OCI-LY7 (cell line): ENCODE data around the gene DHX34. TPM values are rescaled to one million over a fixed set of nuclear protein-coding genes. Genes with fewer than 3 reads are reported as not detected.

Experiments
- BruUV-seq: library from RNA; stranded (reverse); fragments of 400-500 nt; replicated peaks from 2 replicates; lab custom pipeline; 2021; lab: Mats Ljungman, UMichigan
- CTCF ChIA-PET: fragments of 300-600 bp; sonication (Branson Sonifier 250); formaldehyde crosslinking; loops from one replicate; lab custom pipeline; 2022; ENCODE audit warnings: antibody characterized with exemption; ENCODE audit not compliant: unreplicated experiment; lab: Charles Lee
- POLR2A ChIA-PET: fragments of 300-600 bp; sonication (Branson Sonifier 250); formaldehyde crosslinking; loops from one replicate; lab custom pipeline; 2022; ENCODE audit warnings: antibody characterized with exemption; lab: Charles Lee
- DNase-seq: peaks from one replicate; pipeline ENCODE4 v3.0.0-alpha.2; 2015; ENCODE audit warnings: low spot score
- H2AFZ ChIP-seq: fragments of 200-600 bp; sonication (generic), shearing (Covaris generic); 2 replicates; pipeline ENCODE4 v1.6.1; 2014; ENCODE audit warnings: mild to moderate bottlenecking, antibody characterized with exemption, low read length, moderate library complexity
- H3K27ac ChIP-seq: fragments of 200-600 bp; sonication (generic); 2 replicates; pipeline ENCODE4 v1.5.1; 2014; ENCODE audit warnings: mixed run types, low read depth, mild to moderate bottlenecking, moderate library complexity, low read length, inconsistent platforms; ENCODE audit not compliant: poor library complexity, severe bottlenecking
- H3K36me3 ChIP-seq: fragments of 200-600 bp; sonication (generic); 2 replicates; pipeline ENCODE4 v1.6.1; 2014; ENCODE audit warnings: mild to moderate bottlenecking, antibody characterized with exemption, low read length, moderate library complexity, mixed read lengths; ENCODE audit not compliant: insufficient read depth
- H3K4me1 ChIP-seq: fragments of 200-600 bp; sonication (generic); 2 replicates; pipeline ENCODE4 v1.5.1; 2014; ENCODE audit warnings: mild to moderate bottlenecking, low read length; ENCODE audit not compliant: insufficient read depth, poor library complexity, severe bottlenecking
- H3K4me2 ChIP-seq: fragments of 200-600 bp; sonication (generic); 2 replicates; pipeline ENCODE4 v1.6.1; 2014; ENCODE audit warnings: mild to moderate bottlenecking, low read length
- H3K4me3 ChIP-seq: fragments of 200-600 bp; sonication (generic); 2 replicates; pipeline ENCODE4 v1.5.1; 2014; ENCODE audit warnings: mild to moderate bottlenecking, low read depth, low read length; ENCODE audit not compliant: poor library complexity, severe bottlenecking
- H3K79me2 ChIP-seq: fragments of 200-600 bp; sonication (generic); 2 replicates; pipeline ENCODE4 v1.6.1; 2016; ENCODE audit warnings: low read depth, mild to moderate bottlenecking, low read length, moderate library complexity, mixed read lengths; ENCODE audit not compliant: insufficient read depth
- H3K9me2 ChIP-seq: fragments of 200-600 bp; sonication (generic); 2 replicates; pipeline ENCODE4 v1.6.1; 2016; ENCODE audit warnings: mild to moderate bottlenecking, low read length, mixed read lengths; ENCODE audit not compliant: insufficient read depth
- H3K9me3 ChIP-seq: fragments of 200-600 bp; sonication (generic); 2 replicates; pipeline ENCODE4 v1.6.1; 2014; ENCODE audit warnings: mild to moderate bottlenecking, mixed run types, low read length, mixed read lengths
- H4K20me1 ChIP-seq: fragments of 200-600 bp; sonication (generic); 2 replicates; pipeline ENCODE4 v1.6.1; 2014; ENCODE audit warnings: mild to moderate bottlenecking, antibody characterized with exemption, low read length, moderate library complexity, mixed read lengths; ENCODE audit not compliant: insufficient read depth
- EZH2phosphoT487 ChIP-seq: fragments of 200-600 bp; sonication (generic); IDR thresholded peaks from 2 replicates; pipeline ENCODE4 v1.6.1; 2018; ENCODE audit warnings: low read depth, borderline replicate concordance, mild to moderate bottlenecking, mixed run types, antibody characterized with exemption, low read length, moderate library complexity, mixed read lengths
- intact Hi-C: fragments of 100-400 bp; cut with micrococcal nuclease; formaldehyde crosslinking; loops from one replicate; pipeline ENCODE4 v1.10.0; 2022; ENCODE audit not compliant: unreplicated experiment
- total RNA-seq, 2 experiments: library from RNA; depleted of rRNA in 1 of 2; stranded (reverse); fragments of >200 nt in 1 of 2; shearing (Covaris generic) in 1 of 2; gene quantifications; 2 replicates each; pipeline ENCODE4 v1.2.3, GENCODE V29; 2014 to 2022
- TF ChIP-seq, protein P1 (sequence below): fragments of 200-600 bp; sonication (generic); conservative IDR thresholded peaks from 2 replicates; pipeline ENCODE4 v1.5.1; 2014; ENCODE audit warnings: mild to moderate bottlenecking, antibody characterized with exemption, low read length, moderate library complexity, mixed read lengths

Gene DHX34
- total RNA-seq, 2 experiments from 2014 or later = 19.7 to 32.2 TPM

DNA sequence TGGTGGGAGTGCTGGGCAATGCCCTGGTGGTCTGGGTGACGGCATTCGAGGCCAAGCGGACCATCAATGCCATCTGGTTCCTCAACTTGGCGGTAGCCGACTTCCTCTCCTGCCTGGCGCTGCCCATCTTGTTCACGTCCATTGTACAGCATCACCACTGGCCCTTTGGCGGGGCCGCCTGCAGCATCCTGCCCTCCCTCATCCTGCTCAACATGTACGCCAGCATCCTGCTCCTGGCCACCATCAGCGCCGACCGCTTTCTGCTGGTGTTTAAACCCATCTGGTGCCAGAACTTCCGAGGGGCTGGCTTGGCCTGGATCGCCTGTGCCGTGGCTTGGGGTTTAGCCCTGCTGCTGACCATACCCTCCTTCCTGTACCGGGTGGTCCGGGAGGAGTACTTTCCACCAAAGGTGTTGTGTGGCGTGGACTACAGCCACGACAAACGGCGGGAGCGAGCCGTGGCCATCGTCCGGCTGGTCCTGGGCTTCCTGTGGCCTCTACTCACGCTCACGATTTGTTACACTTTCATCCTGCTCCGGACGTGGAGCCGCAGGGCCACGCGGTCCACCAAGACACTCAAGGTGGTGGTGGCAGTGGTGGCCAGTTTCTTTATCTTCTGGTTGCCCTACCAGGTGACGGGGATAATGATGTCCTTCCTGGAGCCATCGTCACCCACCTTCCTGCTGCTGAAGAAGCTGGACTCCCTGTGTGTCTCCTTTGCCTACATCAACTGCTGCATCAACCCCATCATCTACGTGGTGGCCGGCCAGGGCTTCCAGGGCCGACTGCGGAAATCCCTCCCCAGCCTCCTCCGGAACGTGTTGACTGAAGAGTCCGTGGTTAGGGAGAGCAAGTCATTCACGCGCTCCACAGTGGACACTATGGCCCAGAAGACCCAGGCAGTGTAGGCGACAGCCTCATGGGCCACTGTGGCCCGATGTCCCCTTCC lies 28.9 kb upstream of the DHX34 start:
- Histone ChIP-seq H3K9me3 (no peaks in the 10 kb centered on the region), H3K4me1 (no peaks in the 10 kb centered on the region), H3K79me2 (no peaks in the 10 kb centered on the region), H3K4me2 (no peak overlapping the region), H3K9me2 (no peaks in the 10 kb centered on the region), H3K4me3 (no peak overlapping the region), H3K27ac (no peak overlapping the region), H4K20me1 (no peaks in the 10 kb centered on the region), H2AFZ (no peak overlapping the region), H3K36me3 (no peaks in the 10 kb centered on the region)
- no TSS peak for BruUV-seq
- CTCF ChIA-PET = no interaction called here
- TF ChIP-seq, protein P1, sequence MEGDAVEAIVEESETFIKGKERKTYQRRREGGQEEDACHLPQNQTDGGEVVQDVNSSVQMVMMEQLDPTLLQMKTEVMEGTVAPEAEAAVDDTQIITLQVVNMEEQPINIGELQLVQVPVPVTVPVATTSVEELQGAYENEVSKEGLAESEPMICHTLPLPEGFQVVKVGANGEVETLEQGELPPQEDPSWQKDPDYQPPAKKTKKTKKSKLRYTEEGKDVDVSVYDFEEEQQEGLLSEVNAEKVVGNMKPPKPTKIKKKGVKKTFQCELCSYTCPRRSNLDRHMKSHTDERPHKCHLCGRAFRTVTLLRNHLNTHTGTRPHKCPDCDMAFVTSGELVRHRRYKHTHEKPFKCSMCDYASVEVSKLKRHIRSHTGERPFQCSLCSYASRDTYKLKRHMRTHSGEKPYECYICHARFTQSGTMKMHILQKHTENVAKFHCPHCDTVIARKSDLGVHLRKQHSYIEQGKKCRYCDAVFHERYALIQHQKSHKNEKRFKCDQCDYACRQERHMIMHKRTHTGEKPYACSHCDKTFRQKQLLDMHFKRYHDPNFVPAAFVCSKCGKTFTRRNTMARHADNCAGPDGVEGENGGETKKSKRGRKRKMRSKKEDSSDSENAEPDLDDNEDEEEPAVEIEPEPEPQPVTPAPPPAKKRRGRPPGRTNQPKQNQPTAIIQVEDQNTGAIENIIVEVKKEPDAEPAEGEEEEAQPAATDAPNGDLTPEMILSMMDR = no peak
- intact Hi-C loops = no loop called here
- POLR2A ChIA-PET = no interaction called here
- DNase-seq = no peak

DNA sequence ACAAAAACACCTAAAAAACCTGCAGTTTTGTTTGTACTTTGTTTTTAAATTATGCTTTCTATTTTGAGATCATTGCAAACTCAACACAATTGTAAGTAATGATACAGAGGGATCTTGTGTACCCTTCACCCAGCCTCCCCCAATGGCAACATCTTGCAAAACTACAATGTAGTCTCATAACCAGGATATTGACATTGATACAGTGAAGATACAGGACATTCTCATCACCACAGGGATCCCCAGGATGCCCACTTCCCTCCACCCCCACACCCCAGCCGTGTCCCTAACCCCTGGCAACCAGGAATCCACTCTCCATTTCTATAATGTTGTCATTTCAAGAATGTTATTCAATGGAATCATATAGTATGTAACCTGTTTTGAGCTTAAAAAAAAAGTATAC lies 27.5 kb upstream of the DHX34 start:
- TF ChIP-seq, protein P1 = no peak
- no peak for TF ChIP-seq EZH2phosphoT487
- no peak for DNase-seq
- intact Hi-C loops = no loop called here
- Histone ChIP-seq H3K4me2 (no peak overlapping the region), H3K79me2 (no peaks in the 10 kb centered on the region), H3K9me2 (no peaks in the 10 kb centered on the region), H2AFZ (no peak overlapping the region), H3K9me3 (no peaks in the 10 kb centered on the region), H3K4me1 (no peaks in the 10 kb centered on the region), H3K36me3 (no peaks in the 10 kb centered on the region), H4K20me1 (no peaks in the 10 kb centered on the region), H3K27ac (no peak overlapping the region), H3K4me3 (no peak overlapping the region)
- ChIA-PET POLR2A (no interaction called here), CTCF (no interaction called here)
- no TSS peak for BruUV-seq

DNA sequence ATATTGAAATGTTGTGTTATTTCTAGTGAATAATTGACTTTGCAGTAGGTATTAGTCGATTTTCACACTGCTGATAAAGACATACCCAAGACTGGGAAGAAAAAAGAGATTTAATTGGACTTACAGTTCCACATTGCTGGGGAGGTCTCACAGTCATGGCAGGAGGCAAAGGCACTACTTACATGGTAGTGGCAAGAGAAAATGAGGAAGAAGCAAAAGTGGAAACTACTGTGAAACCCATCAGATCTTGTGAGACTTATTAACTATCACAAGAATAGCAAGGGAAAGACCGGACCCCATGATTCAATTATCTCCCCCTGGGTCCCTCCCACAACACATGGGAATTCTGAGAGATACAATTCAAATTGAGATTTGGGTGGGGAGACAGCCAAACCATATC lies 27.1 kb upstream of the DHX34 start:
- ChIA-PET CTCF (no interaction called here), POLR2A (no interaction called here)
- Histone ChIP-seq H3K4me1 (no peaks in the 10 kb centered on the region), H3K9me3 (no peaks in the 10 kb centered on the region), H4K20me1 (no peaks in the 10 kb centered on the region), H3K79me2 (no peaks in the 10 kb centered on the region), H3K27ac (no peak overlapping the region), H3K4me3 (no peak overlapping the region), H3K4me2 (no peak overlapping the region), H3K36me3 (no peaks in the 10 kb centered on the region), H2AFZ (no peak overlapping the region), H3K9me2 (no peaks in the 10 kb centered on the region)
- no TSS peak for BruUV-seq
- intact Hi-C loops = no loop called here
- TF ChIP-seq, protein P1 = no peak
- no peak for TF ChIP-seq EZH2phosphoT487
- DNase-seq = no peak
